Activated CD4-positive, alpha-beta memory T cell treated with anti-CD3 and anti-CD28 coated beads for 36 hours (primary cell): Measurements from ENCODE around the gene PRR12. TPM values are rescaled to one million over a fixed set of nuclear protein-coding genes. Genes with fewer than 3 reads are reported as not detected.

ENCODE experiments used
- CTCF ChIA-PET: fragments of 350-600 bp; sonication (Branson Sonifier 250); formaldehyde crosslinking; loops from one replicate; lab custom pipeline; 2021; ENCODE audit warnings: antibody characterized with exemption, inconsistent platforms; lab: Charles Lee
- POLR2A ChIA-PET: fragments of 350-600 bp; sonication (Branson Sonifier 250); formaldehyde crosslinking; loops from one replicate; lab custom pipeline; 2021; ENCODE audit warnings: antibody characterized with exemption; lab: Charles Lee
- DNase-seq: peaks from one replicate; pipeline ENCODE4 v3.0.0-alpha.2; 2020
- H3K27ac Mint-ChIP-seq: one replicate; pipeline ENCODE4 v1.8.0; 2021; ENCODE audit warnings: mixed read lengths
- H3K27me3 Mint-ChIP-seq: one replicate; pipeline ENCODE4 v1.8.0; 2021; ENCODE audit warnings: mixed read lengths
- H3K36me3 Mint-ChIP-seq: one replicate; pipeline ENCODE4 v1.8.0; 2021; ENCODE audit warnings: mixed read lengths
- H3K4me1 Mint-ChIP-seq: one replicate; pipeline ENCODE4 v1.8.0; 2021; ENCODE audit warnings: low read depth, mixed read lengths
- H3K4me3 Mint-ChIP-seq: one replicate; pipeline ENCODE4 v1.8.0; 2021; ENCODE audit warnings: mild to moderate bottlenecking, mixed read lengths
- H3K9me3 Mint-ChIP-seq: one replicate; pipeline ENCODE4 v1.8.0; 2021; ENCODE audit warnings: mixed read lengths
- intact Hi-C: fragments of 100-400 bp; cut with micrococcal nuclease; formaldehyde crosslinking; loops from one replicate; pipeline ENCODE4 v1.15.1; 2023
- total RNA-seq, 2 experiments: library from RNA; stranded (reverse); gene quantifications; one replicate each; pipeline ENCODE4 v1.2.3, GENCODE V29; 2021

Gene PRR12
- total RNA-seq, 2 experiments from 2014 or later: 19.9 to 22.4 TPM

- CTCF ChIA-PET: no interaction called here
- Mint-ChIP-seq H3K27me3 (no peaks in the 10 kb centered on the region), H3K4me1 (no peaks in the 10 kb centered on the region), H3K9me3 (no peaks in the 10 kb centered on the region), H3K4me3 (no peak overlapping the region), H3K36me3 (peaks cover 26% of the 10 kb centered on the region), H3K27ac (no peak overlapping the region)
- DNase-seq: no peak
- intact Hi-C loops: no loop called here
- POLR2A ChIA-PET: no interaction called here
Measured at GRCh38 chr19:49652551-49653465, 61.8 kb downstream of the PRR12 start.

- no peak overlapping the region for H3K27ac Mint-ChIP-seq
- H3K4me3 Mint-ChIP-seq: no peak overlapping the region
- no peaks in the 10 kb centered on the region for H3K4me1 Mint-ChIP-seq
- ChIA-PET CTCF (no interaction called here), POLR2A (no interaction called here)
- intact Hi-C loops: no loop called here
- H3K9me3 Mint-ChIP-seq: no peaks in the 10 kb centered on the region
- H3K27me3 Mint-ChIP-seq: no peaks in the 10 kb centered on the region
- DNase-seq: no peak
- H3K36me3 Mint-ChIP-seq: peaks cover 27% of the 10 kb centered on the region
Measured at GRCh38 chr19:49653466-49653806, 62.5 kb downstream of the PRR12 start.

DNA sequence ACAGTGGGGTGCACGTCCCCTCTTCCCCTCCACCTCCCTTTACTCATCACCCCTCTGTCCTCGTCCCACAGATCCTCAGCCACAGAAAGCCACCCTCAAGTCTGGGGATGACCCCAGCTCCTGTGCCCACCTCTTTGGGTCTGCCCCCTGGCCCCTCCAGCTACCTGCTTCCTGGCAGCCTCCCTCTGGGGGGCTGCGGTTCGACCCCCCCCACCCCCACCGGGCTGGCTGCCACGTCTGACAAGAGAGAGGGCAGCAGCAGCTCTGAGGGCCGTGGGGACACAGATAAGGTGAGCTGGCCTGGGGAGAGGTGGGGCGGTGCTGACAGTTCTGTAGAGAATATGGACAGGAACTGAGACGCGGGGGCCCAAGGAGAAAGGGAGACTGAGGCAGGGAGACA, 63.6 kb downstream of the PRR12 start:
- POLR2A ChIA-PET: interaction anchor here (1.7 kb wide), 1 partner anchor 10 kb away, joined by 5 read pairs; no protein-coding TSS in a partner anchor
- CTCF ChIA-PET: interaction anchor here (2.0 kb wide), 1 partner anchor 13 kb away, joined by 5 read pairs; no protein-coding TSS in a partner anchor
- no peak overlapping the region for H3K27ac Mint-ChIP-seq
- intact Hi-C loops: no loop called here
- H3K36me3 Mint-ChIP-seq: peaks cover 30% of the 10 kb centered on the region
- no peaks in the 10 kb centered on the region for H3K27me3 Mint-ChIP-seq
- no peak for DNase-seq
- no peak overlapping the region for H3K4me3 Mint-ChIP-seq
- H3K4me1 Mint-ChIP-seq: peaks cover 3% of the 10 kb centered on the region
- H3K9me3 Mint-ChIP-seq: no peaks in the 10 kb centered on the region

DNA sequence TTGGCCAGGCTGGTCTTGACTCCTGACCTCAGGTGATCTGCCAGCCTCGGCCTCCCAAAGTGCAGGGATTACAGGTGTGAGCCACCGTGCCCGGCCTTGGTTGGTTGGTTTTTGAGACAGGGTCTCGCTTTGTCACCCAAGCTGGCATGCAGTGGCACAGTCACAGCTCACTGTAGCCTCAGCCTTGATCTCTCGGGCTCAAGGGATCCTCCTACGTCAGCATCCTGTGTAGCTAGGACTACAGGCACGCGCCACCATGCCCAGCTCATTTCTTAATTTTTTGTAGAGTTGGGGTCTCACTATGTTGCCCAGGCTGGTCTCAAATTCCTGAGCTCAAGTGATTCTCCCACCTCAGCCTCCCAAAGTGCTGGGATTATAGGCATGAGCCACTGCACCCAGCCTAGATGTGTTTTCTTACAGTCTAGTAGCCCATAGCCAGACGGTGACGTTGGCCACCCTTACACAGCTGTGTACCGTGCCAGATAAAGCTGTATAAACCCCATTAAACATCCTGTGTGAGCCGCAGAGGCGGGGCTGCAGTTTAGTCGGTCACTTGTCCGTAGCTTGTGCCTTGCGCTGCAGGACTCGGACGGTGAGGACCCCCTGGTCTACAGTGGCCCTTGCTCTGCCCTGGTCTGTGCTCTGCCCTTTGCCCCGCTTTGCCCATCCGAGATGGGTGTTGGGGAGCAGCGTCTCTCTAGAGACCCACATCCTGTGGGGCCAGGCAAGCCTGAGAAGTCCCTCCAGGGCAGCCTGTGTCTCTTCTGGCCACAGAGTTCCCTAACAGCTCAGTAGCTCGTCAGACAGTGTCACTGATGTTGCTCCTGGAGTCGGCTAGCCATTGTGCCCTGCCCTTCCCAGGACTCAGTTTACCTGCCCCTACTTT, 64.8 kb downstream of the PRR12 start:
- Mint-ChIP-seq H3K36me3 (peaks cover 33% of the 10 kb centered on the region), H3K4me3 (no peak overlapping the region), H3K4me1 (peaks cover 3% of the 10 kb centered on the region), H3K27me3 (no peaks in the 10 kb centered on the region), H3K27ac (no peak overlapping the region), H3K9me3 (no peaks in the 10 kb centered on the region)
- intact Hi-C loops: no loop called here
- ChIA-PET CTCF (interaction anchor here (0.8 to 2.5 kb wide), 4 partner anchors 12 to 86 kb away, joined by 3 to 13 read pairs (median 4); no protein-coding TSS in a partner anchor), POLR2A (interaction anchor here (0.5 to 1.7 kb wide), 5 partner anchors 8 to 704 kb away, joined by 3 to 6 read pairs (median 3); no protein-coding TSS in a partner anchor)
- no peak for DNase-seq

DNA sequence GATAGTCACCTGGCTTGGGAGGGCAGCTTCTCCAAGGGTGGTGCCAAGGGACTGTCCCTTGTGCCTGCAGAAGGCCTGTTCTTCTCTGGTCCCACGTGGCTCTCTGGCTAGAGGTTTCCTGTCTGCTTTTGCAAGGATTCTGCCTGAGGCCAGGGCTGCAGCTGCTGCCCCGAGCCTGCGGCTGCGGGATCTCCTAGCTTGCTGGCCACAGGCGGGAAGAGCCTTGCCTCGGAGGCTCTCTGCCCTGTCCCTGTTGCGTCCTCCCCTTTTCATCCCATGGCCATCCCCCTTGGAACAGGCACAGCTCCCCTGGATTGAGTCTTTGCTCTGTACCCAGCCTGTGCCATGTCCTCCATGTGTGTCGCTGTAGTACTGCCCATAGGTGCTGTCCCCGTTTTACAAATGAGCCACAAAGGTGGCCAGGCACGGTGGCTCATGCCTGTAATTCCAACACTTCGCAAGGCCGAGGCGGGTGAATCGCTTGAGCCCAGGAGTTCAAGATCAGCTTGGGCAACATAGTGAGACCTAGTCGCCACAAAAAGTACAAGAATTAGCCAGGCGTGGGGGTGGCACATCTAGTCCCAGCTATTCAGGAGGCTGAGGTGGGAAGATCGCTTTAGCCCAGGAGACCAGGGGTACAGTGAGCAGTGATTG, 65.6 kb downstream of the PRR12 start:
- H3K4me3 Mint-ChIP-seq: no peak overlapping the region
- peaks cover 32% of the 10 kb centered on the region for H3K36me3 Mint-ChIP-seq
- H3K4me1 Mint-ChIP-seq: peaks cover 3% of the 10 kb centered on the region
- DNase-seq: no peak
- ChIA-PET POLR2A (interaction anchor here (1.3 to 1.7 kb wide), 2 partner anchors 8 to 20 kb away, joined by 3 to 5 read pairs; no protein-coding TSS in a partner anchor), CTCF (interaction anchor here (1.5 to 2.5 kb wide), 3 partner anchors 16 to 24 kb away, joined by 4 to 13 read pairs (median 5); no protein-coding TSS in a partner anchor)
- no peaks in the 10 kb centered on the region for H3K27me3 Mint-ChIP-seq
- H3K9me3 Mint-ChIP-seq: no peaks in the 10 kb centered on the region
- H3K27ac Mint-ChIP-seq: no peak overlapping the region
- intact Hi-C loops: no loop called here

GRCh38 chr19:49657493-49658138, 66.6 kb downstream of the PRR12 start:
- Mint-ChIP-seq H3K4me3 (no peak overlapping the region), H3K27me3 (no peaks in the 10 kb centered on the region), H3K4me1 (peaks cover 5% of the 10 kb centered on the region), H3K27ac (no peak overlapping the region), H3K36me3 (peaks cover 35% of the 10 kb centered on the region), H3K9me3 (no peaks in the 10 kb centered on the region)
- CTCF ChIA-PET: interaction anchor here (2.2 to 2.5 kb wide), 2 partner anchors 15 to 21 kb away, joined by 5 to 13 read pairs; no protein-coding TSS in a partner anchor
- intact Hi-C loops: no loop called here
- POLR2A ChIA-PET: no interaction called here
- no peak for DNase-seq

DNA sequence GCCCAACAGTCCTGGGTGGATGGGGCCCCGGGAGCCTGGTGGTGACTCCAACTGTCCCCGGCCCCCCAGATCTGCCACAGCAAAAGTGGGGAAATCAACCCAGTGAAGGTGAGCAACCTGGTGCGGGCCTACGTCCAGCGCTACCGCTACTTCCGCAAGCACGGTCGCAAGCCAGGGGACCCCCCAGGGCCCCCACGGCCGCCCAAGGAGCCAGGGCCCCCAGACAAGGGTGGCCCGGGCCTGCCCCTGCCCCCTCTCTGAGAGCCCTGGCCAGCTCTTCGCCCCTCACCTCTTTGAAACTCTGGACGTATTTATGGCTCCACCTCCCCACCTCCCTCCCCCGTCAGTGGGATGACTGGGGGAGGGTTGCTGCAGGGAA, 67.1 kb downstream of the PRR12 start:
- H3K9me3 Mint-ChIP-seq: no peaks in the 10 kb centered on the region
- intact Hi-C loops: no loop called here
- peaks cover 10% of the 10 kb centered on the region for H3K4me1 Mint-ChIP-seq
- ChIA-PET POLR2A (no interaction called here), CTCF (interaction anchor here (2.2 kb wide), 1 partner anchor 21 kb away, joined by 5 read pairs; no protein-coding TSS in a partner anchor)
- no peak overlapping the region for H3K4me3 Mint-ChIP-seq
- no peaks in the 10 kb centered on the region for H3K27me3 Mint-ChIP-seq
- DNase-seq: no peak
- H3K36me3 Mint-ChIP-seq: peaks cover 37% of the 10 kb centered on the region
- H3K27ac Mint-ChIP-seq: no peak overlapping the region

DNA sequence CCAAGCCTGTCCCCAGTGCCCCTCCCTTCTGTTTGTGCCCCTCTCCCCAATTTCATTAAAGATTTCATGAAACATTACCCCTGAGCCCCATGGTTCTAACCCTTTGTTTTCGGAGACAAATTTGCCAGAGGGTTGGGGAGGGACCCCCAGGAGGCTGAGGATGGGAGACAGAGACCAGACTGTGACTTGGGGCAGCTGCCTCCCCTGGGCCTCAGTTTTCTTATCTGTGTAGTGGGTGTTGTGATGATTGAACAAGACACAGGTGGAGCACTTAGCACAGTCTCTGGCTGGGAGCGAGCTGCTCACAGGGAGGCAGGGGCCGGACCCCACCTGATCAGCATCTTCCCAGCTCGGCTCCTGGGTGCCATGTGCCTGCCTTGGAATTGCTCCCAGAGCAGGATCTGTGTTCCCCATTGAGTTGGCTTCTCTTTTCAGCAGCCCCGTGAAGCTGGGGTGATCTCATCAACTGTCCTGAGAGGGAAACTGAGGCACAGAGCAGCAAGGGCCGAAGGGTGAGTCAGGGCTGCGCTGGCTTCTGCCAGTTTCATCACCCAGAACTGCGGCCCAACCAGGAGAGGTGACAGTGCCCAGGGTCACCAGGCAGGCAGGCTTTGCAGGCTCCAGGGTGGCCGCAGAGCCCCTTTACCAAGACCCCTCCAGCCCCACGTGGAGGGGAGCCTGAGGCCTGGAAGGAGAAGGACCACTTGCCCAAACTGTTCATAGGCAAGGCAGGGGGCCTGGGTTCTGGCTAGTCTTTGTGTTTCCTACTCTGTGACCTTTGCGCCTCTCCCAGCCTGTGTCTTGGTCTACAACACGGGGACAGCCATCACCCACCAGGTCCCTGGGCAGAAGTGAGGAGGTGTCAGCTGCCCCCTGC, 67.8 kb downstream of the PRR12 start:
- ChIA-PET POLR2A (no interaction called here), CTCF (interaction anchor here (1.2 to 2.2 kb wide), 2 partner anchors 13 to 20 kb away, joined by 4 to 5 read pairs; no protein-coding TSS in a partner anchor)
- no peak overlapping the region for H3K27ac Mint-ChIP-seq

GRCh38 chr19:49660338-49660961, 69.5 kb downstream of the PRR12 start:
- Mint-ChIP-seq H3K9me3 (no peaks in the 10 kb centered on the region), H3K4me1 (peaks cover 21% of the 10 kb centered on the region), H3K27ac (no peak overlapping the region), H3K36me3 (peaks cover 33% of the 10 kb centered on the region), H3K4me3 (no peak overlapping the region), H3K27me3 (no peaks in the 10 kb centered on the region)
- no peak for DNase-seq
- intact Hi-C loops: no loop called here
- POLR2A ChIA-PET: interaction anchor here (0.9 kb wide), 1 partner anchor 16 kb away, joined by 3 read pairs; no protein-coding TSS in a partner anchor
- CTCF ChIA-PET: interaction anchor here (1.2 to 2.5 kb wide), 3 partner anchors 11 to 24 kb away, joined by 3 to 14 read pairs (median 4); no protein-coding TSS in a partner anchor

More for the DNA sequence above, 67.8 kb downstream of the PRR12 start:
- intact Hi-C loops: no loop called here
- Mint-ChIP-seq H3K27me3 (no peaks in the 10 kb centered on the region), H3K36me3 (peaks cover 37% of the 10 kb centered on the region), H3K4me1 (peaks cover 17% of the 10 kb centered on the region), H3K4me3 (no peak overlapping the region), H3K9me3 (no peaks in the 10 kb centered on the region)
- no peak for DNase-seq

DNA sequence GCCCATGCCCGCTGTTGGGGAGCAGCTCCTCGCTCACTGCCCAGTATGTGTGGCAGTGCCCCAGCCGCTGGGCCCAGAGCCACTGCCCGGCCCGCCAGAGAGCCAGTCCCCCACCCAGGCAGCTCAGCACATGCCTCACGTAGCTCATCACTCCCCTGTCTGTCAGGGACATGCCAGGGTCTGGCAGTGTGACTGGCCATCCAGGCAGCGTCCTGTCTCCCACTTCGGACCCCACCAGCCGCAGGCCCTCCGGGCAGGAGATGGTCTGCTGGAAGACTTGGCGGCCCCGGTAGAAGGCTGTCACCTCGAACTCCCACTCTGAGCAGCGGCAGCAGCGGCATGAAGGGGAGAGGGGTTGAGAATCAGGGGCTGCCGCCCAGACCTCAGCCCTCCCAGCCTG, 71.0 kb downstream of the PRR12 start:
- DNase-seq: no peak
- intact Hi-C loops: no loop called here
- POLR2A ChIA-PET: interaction anchor here (0.7 kb wide), 1 partner anchor 15 kb away, joined by 3 read pairs; no protein-coding TSS in a partner anchor
- peaks cover 32% of the 10 kb centered on the region for H3K36me3 Mint-ChIP-seq
- H3K4me3 Mint-ChIP-seq: no peak overlapping the region
- CTCF ChIA-PET: interaction anchor here (2.5 kb wide), 1 partner anchor 10 kb away, joined by 14 read pairs; no protein-coding TSS in a partner anchor
- H3K4me1 Mint-ChIP-seq: peaks cover 28% of the 10 kb centered on the region
- no peaks in the 10 kb centered on the region for H3K9me3 Mint-ChIP-seq
- H3K27me3 Mint-ChIP-seq: no peaks in the 10 kb centered on the region
- H3K27ac Mint-ChIP-seq: no peak overlapping the region
